Measurements from ENCODE around the gene OXNAD1.

DNA sequence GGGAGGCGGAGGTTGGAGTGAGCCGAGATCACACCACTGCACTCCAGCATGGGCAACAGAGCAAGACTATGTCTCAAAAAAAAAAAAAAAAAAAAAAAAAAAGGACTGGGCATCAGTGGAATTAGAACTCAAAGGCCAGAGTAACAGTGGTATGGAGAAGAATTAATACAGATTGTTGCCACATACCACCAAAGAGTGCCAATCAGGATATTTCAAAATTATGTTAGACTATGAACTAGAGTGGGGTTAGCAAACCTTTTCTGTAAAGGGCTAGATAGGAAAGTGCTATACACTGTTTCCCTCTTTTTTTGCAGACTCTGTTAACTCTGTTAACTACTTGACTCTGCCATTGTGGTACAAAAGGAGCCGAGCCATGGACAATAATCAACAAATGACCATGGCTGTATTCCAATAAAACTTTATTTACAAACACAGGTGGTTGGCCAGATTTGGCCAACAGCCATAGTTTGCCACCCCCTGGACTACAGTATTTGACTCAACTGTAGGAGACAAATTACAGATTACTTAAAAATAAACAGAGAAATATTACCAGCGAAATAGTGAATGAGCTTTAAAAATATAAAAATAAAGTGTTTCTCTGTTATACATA is 28.9 kb upstream of the OXNAD1 start:
- TF ChIP-seq EP300 (IDR thresholded peaks at IDR 0.05; ENCODE audit: borderline replicate concordance in 1 of 2, control insufficient read depth in 1 of 2, low read depth in 2 of 2, low read length in 2 of 2) (no peak), EZH2 (IDR thresholded peaks at IDR 0.05; ENCODE audit: borderline replicate concordance, control insufficient read depth, low read depth, low read length) (no peak), RAD21 (IDR thresholded peaks at IDR 0.05; ENCODE audit: insufficient read depth, low read depth, low read length) (no peak), CHD1 (IDR thresholded peaks at IDR 0.05; ENCODE audit: low read depth, low read length) (no peak), POLR2A (IDR thresholded peaks at IDR 0.05; ENCODE audit: low read depth, low read length) (no peak)
- TF ChIP-seq, protein P1, sequence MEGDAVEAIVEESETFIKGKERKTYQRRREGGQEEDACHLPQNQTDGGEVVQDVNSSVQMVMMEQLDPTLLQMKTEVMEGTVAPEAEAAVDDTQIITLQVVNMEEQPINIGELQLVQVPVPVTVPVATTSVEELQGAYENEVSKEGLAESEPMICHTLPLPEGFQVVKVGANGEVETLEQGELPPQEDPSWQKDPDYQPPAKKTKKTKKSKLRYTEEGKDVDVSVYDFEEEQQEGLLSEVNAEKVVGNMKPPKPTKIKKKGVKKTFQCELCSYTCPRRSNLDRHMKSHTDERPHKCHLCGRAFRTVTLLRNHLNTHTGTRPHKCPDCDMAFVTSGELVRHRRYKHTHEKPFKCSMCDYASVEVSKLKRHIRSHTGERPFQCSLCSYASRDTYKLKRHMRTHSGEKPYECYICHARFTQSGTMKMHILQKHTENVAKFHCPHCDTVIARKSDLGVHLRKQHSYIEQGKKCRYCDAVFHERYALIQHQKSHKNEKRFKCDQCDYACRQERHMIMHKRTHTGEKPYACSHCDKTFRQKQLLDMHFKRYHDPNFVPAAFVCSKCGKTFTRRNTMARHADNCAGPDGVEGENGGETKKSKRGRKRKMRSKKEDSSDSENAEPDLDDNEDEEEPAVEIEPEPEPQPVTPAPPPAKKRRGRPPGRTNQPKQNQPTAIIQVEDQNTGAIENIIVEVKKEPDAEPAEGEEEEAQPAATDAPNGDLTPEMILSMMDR (IDR thresholded peaks at IDR 0.05 in 2 of 3, conservative IDR thresholded peaks at IDR 0.05 in 1 of 3; ENCODE audit: control insufficient read depth in 2 of 3, extremely low read depth in 1 of 3, insufficient read depth in 1 of 3, low read depth in 3 of 3, low read length in 3 of 3): no peak
